ENCODE measurements around the gene LEMD2. TPM values are rescaled to one million over a fixed set of nuclear protein-coding genes. Genes with fewer than 3 reads are reported as not detected.
A peak's percentile ranks its signal among the peaks of the same experiment; 100 is the strongest.

LEMD2 gene
- total RNA-seq, 6 experiments from 2014 or later: 17.8 to 28.0 (median 21.8) TPM

- no peak overlapping the region for H3K4me3 ChIP-seq
- 57% methylated on average over 6 of the region's 15 CpGs for WGBS (ENCODE audit: insufficient coverage, low coverage, low lambda C conversion rate, missing lambda C conversion rate)
- intact Hi-C loops (cut with DNase I): no loop called here
- H3K4me1 ChIP-seq: no peaks in the 10 kb centered on the region
- H3K27me3 ChIP-seq: no peaks in the 10 kb centered on the region
- DNase-seq: peak in 1 of 3 donors; percentile 40
- no peaks in the 10 kb centered on the region for H3K36me3 ChIP-seq
- TF ChIP-seq CTCF (IDR thresholded peaks at IDR 0.05) (no peak), POLR2A (IDR thresholded peaks at IDR 0.05) (no peak)
- H3K9me3 ChIP-seq: no peaks in the 10 kb centered on the region
- peak; percentile 50 to 74 (median 68) for ATAC-seq
- no peak overlapping the region for H3K27ac ChIP-seq
These were observed 35.7 kb upstream of the LEMD2 start for GRCh38 chr6:33824461-33825154.

GRCh38 chr6:33823806-33824205, 34.9 kb upstream of the LEMD2 start:
- H3K9me3 ChIP-seq: no peaks in the 10 kb centered on the region
- no peak for TF ChIP-seq CTCF (IDR thresholded peaks at IDR 0.05)
- TF ChIP-seq POLR2A (IDR thresholded peaks at IDR 0.05): no peak
- 50% methylated on average over 1 of the region's 2 CpGs for WGBS (ENCODE audit: insufficient coverage, low coverage, low lambda C conversion rate, missing lambda C conversion rate)
- no peaks in the 10 kb centered on the region for H3K4me1 ChIP-seq
- intact Hi-C loops (cut with DNase I): no loop called here
- H3K27me3 ChIP-seq: no peaks in the 10 kb centered on the region
- no peak for DNase-seq
- no peak overlapping the region for H3K4me3 ChIP-seq
- H3K27ac ChIP-seq: no peak overlapping the region
- no peak for ATAC-seq
- no peaks in the 10 kb centered on the region for H3K36me3 ChIP-seq

GRCh38 chr6:33822575-33823395, 33.9 kb upstream of the LEMD2 start:
- no peak for TF ChIP-seq POLR2A (IDR thresholded peaks at IDR 0.05)
- no peak for TF ChIP-seq CTCF (IDR thresholded peaks at IDR 0.05)
- Histone ChIP-seq H3K36me3 (no peaks in the 10 kb centered on the region), H3K4me3 (no peak overlapping the region), H3K27ac (no peak overlapping the region), H3K9me3 (no peaks in the 10 kb centered on the region), H3K4me1 (no peaks in the 10 kb centered on the region), H3K27me3 (no peaks in the 10 kb centered on the region)
- ATAC-seq (no peak), DNase-seq (no peak)
- intact Hi-C loops (cut with DNase I): no loop called here
- 36% methylated on average over 5 of the region's 10 CpGs for WGBS (ENCODE audit: insufficient coverage, low coverage, low lambda C conversion rate, missing lambda C conversion rate)

GRCh38 chr6:33820784-33821520, 32.0 kb upstream of the LEMD2 start:
- Histone ChIP-seq H3K36me3 (no peaks in the 10 kb centered on the region), H3K27ac (no peak overlapping the region), H3K9me3 (no peaks in the 10 kb centered on the region), H3K4me3 (no peak overlapping the region), H3K4me1 (no peaks in the 10 kb centered on the region), H3K27me3 (no peaks in the 10 kb centered on the region)
- DNase-seq (no peak), ATAC-seq (no peak)
- no peak for TF ChIP-seq CTCF (IDR thresholded peaks at IDR 0.05)
- TF ChIP-seq POLR2A (IDR thresholded peaks at IDR 0.05): no peak
- 41% methylated on average over 4 of the region's 7 CpGs for WGBS (ENCODE audit: insufficient coverage, low coverage, low lambda C conversion rate, missing lambda C conversion rate)
- intact Hi-C loops (cut with DNase I): no loop called here
